Renal cortex interstitium (tissue), 15 donors: ENCODE measurements around the gene CCT6B. TPM values are rescaled to one million over a fixed set of nuclear protein-coding genes. Genes with fewer than 3 reads are reported as not detected.
"Not testable (repeated sequence)": the region's sequence is repeated elsewhere in the genome, so short reads cannot be mapped to it uniquely, and the experiment has no call there.

ENCODE experiments used
- DNase-seq, 11 donors: peaks; one replicate each; pipeline ENCODE4 v3.0.0-alpha.2; 2013; ENCODE audit warnings: low read depth in 9 of 11, low spot score in 4 of 11; ENCODE audit errors: extremely low read depth in 1 of 11
- long read RNA-seq, 16 experiments: transcript quantifications; one replicate each; lab custom pipeline, GENCODE V29; 2026
- polyA plus RNA-seq, 3 donors: library from polyadenylated mRNA; unstranded; fragments of 120-200 nt; gene quantifications; one replicate each; pipeline ENCODE4 v1.2.1, GENCODE V29; 2013; ENCODE audit not compliant: insufficient read length in 3 of 3

Gene CCT6B
- polyA plus RNA-seq = 1 to 10 TPM; 4.9 to 5.8 (median 5.7) TPM
- long read RNA-seq, donor 1 = 0 reads
- long read RNA-seq, donor 2 = 0 reads
- long read RNA-seq, donor 3, partial matches to known transcripts = 6 of 7 reads
- long read RNA-seq, donor 3, other reads (novel, unspliced or antisense) = 0 of 7 reads
- long read RNA-seq, donor 4, partial matches to known transcripts = 0 of 1 reads
- long read RNA-seq, donor 4, other reads (novel, unspliced or antisense) = 0 of 1 reads
- long read RNA-seq, donor 5 = 0 reads
- long read RNA-seq, donor 6 = 0 reads
- long read RNA-seq, donor 7, partial matches to known transcripts = 0 of 1 reads
- long read RNA-seq, donor 7, other reads (novel, unspliced or antisense) = 0 of 1 reads
- long read RNA-seq, donor 8 = 0 reads
- long read RNA-seq, donor 9, partial matches to known transcripts = 0 of 1 reads
- long read RNA-seq, donor 9, other reads (novel, unspliced or antisense) = 0 of 1 reads
- long read RNA-seq, donor 10, partial matches to known transcripts = 0 of 1 reads
- long read RNA-seq, donor 10, other reads (novel, unspliced or antisense) = 0 of 1 reads
- long read RNA-seq, donor 11, partial matches to known transcripts = 0 of 1 reads
- long read RNA-seq, donor 11, other reads (novel, unspliced or antisense) = 0 of 1 reads
- long read RNA-seq, donor 12, partial matches to known transcripts = 0 of 1 reads
- long read RNA-seq, donor 12, other reads (novel, unspliced or antisense) = 0 of 1 reads
- long read RNA-seq, donor 13 = 0 reads
- long read RNA-seq, donor 14 = 0 reads
- long read RNA-seq, donor 15 = 0 reads
- long read RNA-seq, donor 16, partial matches to known transcripts = 0 of 1 reads
- long read RNA-seq, donor 16, other reads (novel, unspliced or antisense) = 0 of 1 reads

- peak; percentile 93 to 98 (median 96) for DNase-seq
Measured at GRCh38 chr17:34961093-34961911, at the start of gene CCT6B, which contains the start of gene ZNF830. Gene CCT6B (minus strand): TSS chr17:34961460. CDS start chr17:34961393, 67 bp downstream. Gene ZNF830 (plus strand): TSS chr17:34961540. CDS start chr17:34961567, 27 bp downstream.

GRCh38 chr17:35010093-35010492 lies 48.8 kb upstream of the CCT6B start:
- DNase-seq = no peak

GRCh38 chr17:35006961-35007360 lies 45.7 kb upstream of the CCT6B start:
- DNase-seq = no peak

GRCh38 chr17:35006345-35006744 lies 45.1 kb upstream of the CCT6B start:
- no peak for DNase-seq

GRCh38 chr17:35003778-35004177 lies 42.5 kb upstream of the CCT6B start:
- no peak for DNase-seq

GRCh38 chr17:35002876-35003551 lies 41.8 kb upstream of the CCT6B start:
- DNase-seq = no peak

- no peak for DNase-seq
Measured at GRCh38 chr17:35001549-35001948, 40.3 kb upstream of the CCT6B start.

GRCh38 chr17:35000965-35001364 lies 39.7 kb upstream of the CCT6B start:
- DNase-seq = not testable (repeated sequence)

GRCh38 chr17:34999456-34999855 lies 38.2 kb upstream of the CCT6B start:
- DNase-seq = no peak

- DNase-seq = peak in 1 of 11 donors; percentile 27
Measured at GRCh38 chr17:34998205-34998604, 36.9 kb upstream of the CCT6B start.

GRCh38 chr17:34997355-34997862 lies 36.1 kb upstream of the CCT6B start:
- DNase-seq = peak; percentile 55 to 86 (median 69)

GRCh38 chr17:34996422-34997285 lies 35.4 kb upstream of the CCT6B start:
- no peak for DNase-seq

- DNase-seq = no peak
Measured at GRCh38 chr17:34993031-34993430, 31.8 kb upstream of the CCT6B start.

- no peak for DNase-seq
Measured at GRCh38 chr17:34991606-34992005, 30.3 kb upstream of the CCT6B start.

GRCh38 chr17:34990921-34991365 lies 29.7 kb upstream of the CCT6B start:
- DNase-seq = no peak

GRCh38 chr17:34989473-34989872 lies 28.2 kb upstream of the CCT6B start:
- no peak for DNase-seq

- DNase-seq = no peak
Measured at GRCh38 chr17:34988644-34989043, 27.4 kb upstream of the CCT6B start.
